IMR-90 (cell line): ENCODE data around the gene PIKFYVE. TPM values are rescaled to one million over a fixed set of nuclear protein-coding genes. Genes with fewer than 3 reads are reported as not detected.
A peak's percentile ranks its signal among the peaks of the same experiment; 100 is the strongest.

Experiments
- ATAC-seq: fragments of 200-7000 bp; cut with Tn5 transposase; 2 replicates; pipeline ENCODE4 v1.9.1; 2020; ENCODE audit warnings: low read depth, mild to moderate bottlenecking, moderate library complexity
- BruUV-seq: library from RNA; stranded (reverse); fragments of 400-500 nt; replicated peaks from 2 replicates; lab custom pipeline; 2021; lab: Mats Ljungman, UMichigan
- CTCF ChIA-PET: fragments of 300-600 bp; formaldehyde crosslinking; extraction: SDS; loops from one replicate; lab custom pipeline; 2021; ENCODE audit warnings: antibody characterized with exemption; lab: Yijun Ruan, JAX
- POLR2A ChIA-PET: fragments of 300-600 bp; sonication (Branson Sonifier 250); formaldehyde crosslinking; loops from one replicate; lab custom pipeline; 2022; ENCODE audit warnings: antibody characterized with exemption; ENCODE audit not compliant: unreplicated experiment; lab: Charles Lee
- DNase-seq: peaks from one replicate; pipeline ENCODE4 v3.0.0; 2013
- H2AFZ ChIP-seq: replicated peaks from 2 replicates; pipeline ENCODE3; 2013; ENCODE audit warnings: low read length, mild to moderate bottlenecking; ENCODE audit not compliant: poor library complexity
- H2AK5ac ChIP-seq: 2 replicates; pipeline ENCODE4 v1.6.1; 2013; ENCODE audit warnings: low read depth, low read length, inconsistent platforms
- H2AK9ac ChIP-seq: replicated peaks from 2 replicates; pipeline ENCODE3; 2013; ENCODE audit warnings: mild to moderate bottlenecking, low read depth, low read length, moderate library complexity; ENCODE audit not compliant: poor library complexity
- H2BK120ac ChIP-seq: 2 replicates; pipeline ENCODE4 v1.6.1; 2013; ENCODE audit warnings: low read depth, low read length, inconsistent platforms
- H2BK15ac ChIP-seq: 3 replicates; pipeline ENCODE4 v1.6.1; 2013; ENCODE audit warnings: low read depth, low read length, inconsistent platforms
- H2BK20ac ChIP-seq: 2 replicates; pipeline ENCODE4 v1.6.1; 2013; ENCODE audit warnings: low read depth, mild to moderate bottlenecking, inconsistent platforms, low read length, moderate library complexity
- H2BK5ac ChIP-seq: 2 replicates; pipeline ENCODE4 v1.6.1; 2013; ENCODE audit warnings: mild to moderate bottlenecking, low read depth, low read length, inconsistent platforms; ENCODE audit not compliant: poor library complexity, severe bottlenecking
- H3K14ac ChIP-seq: replicated peaks from 2 replicates; pipeline ENCODE4 v1.6.1; 2013; ENCODE audit warnings: low read depth, low read length, inconsistent platforms
- H3K18ac ChIP-seq: 2 replicates; pipeline ENCODE4 v1.6.1; 2013; ENCODE audit warnings: low read depth, low read length, control low read depth
- H3K23ac ChIP-seq: 2 replicates; pipeline ENCODE4 v1.6.1; 2013; ENCODE audit warnings: low read depth, low read length, inconsistent platforms
- H3K27ac ChIP-seq: 2 replicates; pipeline ENCODE4 v1.5.1; 2013; ENCODE audit warnings: mild to moderate bottlenecking, control low read depth, low read length; ENCODE audit not compliant: insufficient read depth
- H3K27me3 ChIP-seq: 2 replicates; pipeline ENCODE4 v1.6.1; 2013; ENCODE audit warnings: low read length; ENCODE audit not compliant: control insufficient read depth, insufficient read depth
- H3K36me3 ChIP-seq: 2 replicates; pipeline ENCODE4 v1.6.1; 2013; ENCODE audit warnings: low read length, mixed read lengths; ENCODE audit not compliant: control insufficient read depth, insufficient read depth
- H3K4ac ChIP-seq: 2 replicates; pipeline ENCODE4 v1.6.1; 2013; ENCODE audit warnings: low read depth, low read length, inconsistent platforms
- H3K4me1 ChIP-seq: 2 replicates; pipeline ENCODE4 v1.6.1; 2013; ENCODE audit warnings: low read length, mixed read lengths; ENCODE audit not compliant: control insufficient read depth, insufficient read depth
- H3K4me2 ChIP-seq: 2 replicates; pipeline ENCODE4 v1.6.1; 2013; ENCODE audit warnings: low read depth, mild to moderate bottlenecking, control low read depth, low read length, moderate library complexity
- H3K4me3 ChIP-seq: 2 replicates; pipeline ENCODE4 v1.5.1; 2013; ENCODE audit warnings: low read depth, mild to moderate bottlenecking, control low read depth, low read length, moderate library complexity; ENCODE audit not compliant: insufficient read depth
- H3K56ac ChIP-seq: 2 replicates; pipeline ENCODE4 v1.6.1; 2013; ENCODE audit warnings: low read length, inconsistent platforms; ENCODE audit not compliant: insufficient read depth; ENCODE audit errors: extremely low read depth
- H3K79me1 ChIP-seq, 2 experiments: 2 replicates each; pipeline ENCODE4 v1.6.1; 2013; ENCODE audit warnings: low read length in 2 of 2, inconsistent platforms in 1 of 2, low read depth in 1 of 2
- H3K9ac ChIP-seq: 2 replicates; pipeline ENCODE4 v1.6.1; 2013; ENCODE audit warnings: low read depth, low read length, control low read depth
- H3K9me1 ChIP-seq: 2 replicates; pipeline ENCODE4 v1.6.1; 2013; ENCODE audit warnings: low read length, inconsistent platforms; ENCODE audit not compliant: insufficient read depth
- H3K9me3 ChIP-seq: 2 replicates; pipeline ENCODE4 v1.6.1; 2013; ENCODE audit warnings: low read length; ENCODE audit not compliant: control insufficient read depth, insufficient read depth
- H4K20me1 ChIP-seq: 2 replicates; pipeline ENCODE4 v1.6.1; 2013; ENCODE audit warnings: low read length, inconsistent platforms; ENCODE audit not compliant: insufficient read depth
- H4K5ac ChIP-seq: 2 replicates; pipeline ENCODE4 v1.6.1; 2013; ENCODE audit warnings: mild to moderate bottlenecking, low read depth, low read length, control low read depth
- H4K8ac ChIP-seq, 2 experiments: 2 replicates each; pipeline ENCODE4 v1.6.1; 2013; ENCODE audit warnings: low read depth in 2 of 2, low read length in 2 of 2, control low read depth in 1 of 2, inconsistent platforms in 1 of 2
- H4K91ac ChIP-seq: 2 replicates; pipeline ENCODE4 v1.6.1; 2013; ENCODE audit warnings: low read depth, low read length, inconsistent platforms; ENCODE audit not compliant: insufficient read depth
- CTCF ChIP-seq: conservative IDR thresholded peaks from 2 replicates; pipeline ENCODE4 v1.5.1; 2012; ENCODE audit warnings: mild to moderate bottlenecking, low read depth, low read length, improper control_type of control experiment
- MAZ ChIP-seq: IDR thresholded peaks from 2 replicates; pipeline ENCODE4 v1.6.1; 2012; ENCODE audit warnings: low read depth, mild to moderate bottlenecking, low read length, improper control_type of control experiment, moderate library complexity, borderline replicate concordance
- RAD21 ChIP-seq: IDR thresholded peaks from 2 replicates; pipeline ENCODE4 v1.6.1; 2012; ENCODE audit warnings: low read length, improper control_type of control experiment
- RCOR1 ChIP-seq: IDR thresholded peaks from 2 replicates; pipeline ENCODE4 v1.6.1; 2012; ENCODE audit warnings: mild to moderate bottlenecking, low read length, improper control_type of control experiment; ENCODE audit not compliant: insufficient replicate concordance
- RFX5 ChIP-seq: IDR thresholded peaks from 2 replicates; pipeline ENCODE4 v1.8.0; 2012; ENCODE audit warnings: low read depth, mild to moderate bottlenecking, low read length, moderate library complexity
- WGBS, 2 experiments: methylation state at CpG; one replicate each; pipeline versions ENCODE4 v1.1.5 to v1.1.7; 2013; ENCODE audit warnings: missing lambda C conversion rate in 2 of 2; ENCODE audit not compliant: insufficient read length in 1 of 2; ENCODE audit errors: extremely low coverage in 2 of 2; 5-methylcytosine and 5-hydroxymethylcytosine counted together
- dilution Hi-C: fragments of 300-500 bp; cut with HindIII; formaldehyde crosslinking; loops from one replicate; pipeline ENCODE4 v1.14.3; 2018; ENCODE audit warnings: low sequenced_read_pairs; ENCODE audit not compliant: unreplicated experiment
- in situ Hi-C: fragments of 300-500 bp; cut with MboI; formaldehyde crosslinking; loops from 3 replicates; pipeline ENCODE4 v1.14.3; 2019; ENCODE audit warnings: low sequenced_read_pairs, inconsistent platforms, mixed read lengths
- intact Hi-C: fragments of 100-400 bp; cut with micrococcal nuclease; formaldehyde crosslinking; loops from 2 replicates; pipeline ENCODE4 v1.10.0; 2022
- polyA plus RNA-seq, 3 experiments: library from polyadenylated mRNA; depleted of rRNA; stranded (reverse); fragments of >200 nt; gene quantifications; 2 replicates each; pipeline ENCODE4 v1.2.3, GENCODE V29; 2012; ENCODE audit warnings: low replicate concordance in 1 of 3
- total RNA-seq: library from RNA; depleted of rRNA; stranded (reverse); fragments of >200 nt; gene quantifications from 2 replicates; pipeline ENCODE4 v1.2.3, GENCODE V29; 2012; rRNA removed

The PIKFYVE gene
- total and polyA plus RNA-seq, 2 of the 4 experiments (the other 2 are of a cell fraction): 9.3 to 34.6 TPM

GRCh38 chr2:208407667-208408066 is 141.6 kb downstream of the PIKFYVE start:
- Histone ChIP-seq H3K9ac (no peak overlapping the region), H4K91ac (no peak overlapping the region), H4K8ac (no peak overlapping the region), H2AK9ac (no peak overlapping the region), H4K5ac (no peak overlapping the region), H2BK120ac (no peak overlapping the region), H3K79me1 (no peaks in the 10 kb centered on the region), H3K4me3 (no peak overlapping the region), H3K14ac (no peak overlapping the region), H2BK15ac (no peak overlapping the region), H3K4me2 (no peak overlapping the region), H3K9me3 (no peaks in the 10 kb centered on the region), H2BK20ac (no peak overlapping the region), H2AFZ (no peak overlapping the region), H3K36me3 (no peaks in the 10 kb centered on the region), H4K20me1 (no peaks in the 10 kb centered on the region), H3K9me1 (no peaks in the 10 kb centered on the region), H3K4me1 (peaks cover 5% of the 10 kb centered on the region; the same call in 1 of the 2 replicates), H3K56ac (no peak overlapping the region), H2AK5ac (no peak overlapping the region), H3K4ac (no peak overlapping the region), H2BK5ac (no peak overlapping the region), H3K23ac (no peak overlapping the region), H3K27ac (no peak overlapping the region), H3K27me3 (peaks cover 23% of the 10 kb centered on the region), H3K18ac (no peak overlapping the region)
- WGBS, 2 experiments: 20% methylated on average over 1 of the region's 9 CpGs; no CpG with 5 or more reads in 1 of the 2 experiments
- intact Hi-C loops: loop anchor here (5.0 to 10.0 kb wide), 2 partner anchors 1555 to 1987 kb away; no protein-coding TSS in a partner anchor
- dilution Hi-C loops: no loop called here
- BruUV-seq: no TSS peak
- DNase-seq: peak; percentile 2
- TF ChIP-seq RAD21 (peak; percentile 45), CTCF (peak; percentile 37), RCOR1 (no peak), RFX5 (no peak), MAZ (no peak)
- no peak for ATAC-seq
- ChIA-PET CTCF (interaction anchor here (0.6 to 0.7 kb wide), 3 partner anchors 1155 to 1815 kb away, joined by 3 to 9 read pairs (median 6); no protein-coding TSS in a partner anchor), POLR2A (no interaction called here)
- in situ Hi-C loops: loop anchor here (25.0 kb wide), 1 partner anchor 905 kb away; no protein-coding TSS in a partner anchor

Other genes with a start within 250 kb of the PIKFYVE start
- 8.6 and 11.3 TPM in 2 replicates for gene PLEKHM3, start 240.7 kb upstream of the PIKFYVE start, total RNA-seq
- gene PLEKHM3, start 240.7 kb upstream of the PIKFYVE start, polyA plus RNA-seq (2012; rRNA removed): 2.1 and 2.4 TPM in 2 replicates
- gene CRYGD, start 141.7 kb upstream of the PIKFYVE start, total RNA-seq: not detected in 2 replicates
- not detected in 2 replicates for gene CRYGD, start 141.7 kb upstream of the PIKFYVE start, polyA plus RNA-seq (2012; rRNA removed)
- not detected in 2 replicates for gene CRYGC, start 136.4 kb upstream of the PIKFYVE start, total RNA-seq
- not detected in 2 replicates for gene CRYGC, start 136.4 kb upstream of the PIKFYVE start, polyA plus RNA-seq (2012; rRNA removed)
- gene CRYGB, start 120.1 kb upstream of the PIKFYVE start, total RNA-seq: not detected in 2 replicates
- gene CRYGB, start 120.1 kb upstream of the PIKFYVE start, polyA plus RNA-seq (2012; rRNA removed): not detected in 2 replicates
- gene CRYGA, start 102.7 kb upstream of the PIKFYVE start, total RNA-seq: not detected in 2 replicates
- not detected in 2 replicates for gene CRYGA, start 102.7 kb upstream of the PIKFYVE start, polyA plus RNA-seq (2012; rRNA removed)
- gene C2orf80, start 76.2 kb upstream of the PIKFYVE start, total RNA-seq: not detected in 2 replicates
- not detected in 2 replicates for gene C2orf80, start 76.2 kb upstream of the PIKFYVE start, polyA plus RNA-seq (2012; rRNA removed)
- 77.1 and 104 TPM in 2 replicates for gene IDH1, start 11.2 kb upstream of the PIKFYVE start, total RNA-seq
- 42.7 and 53.5 TPM in 2 replicates for gene IDH1, start 11.2 kb upstream of the PIKFYVE start, polyA plus RNA-seq (2012; rRNA removed)
- under 0.01 TPM in 1 of 2 replicates, not detected in the other for gene PTH2R, start 140.5 kb downstream of the PIKFYVE start, total RNA-seq
- not detected in 2 replicates for gene PTH2R, start 140.5 kb downstream of the PIKFYVE start, polyA plus RNA-seq (2012; rRNA removed)